SK-N-SH (cell line): Measurements from ENCODE around the gene C2CD4C. TPM values are rescaled to one million over a fixed set of nuclear protein-coding genes. Genes with fewer than 3 reads are reported as not detected.

Experiments used
- CTCF ChIA-PET: fragments of 300-600, 350-600 bp; formaldehyde crosslinking; extraction: SDS; loops from one replicate; lab custom pipeline; 2021; lab: Yijun Ruan, JAX
- POLR2A ChIA-PET: fragments of 350-600 bp; sonication (Branson Sonifier 250); formaldehyde crosslinking; extraction: SDS; loops from one replicate; lab custom pipeline; 2020; ENCODE audit warnings: antibody characterized with exemption, inconsistent platforms; lab: Yijun Ruan, JAX
- DNase-seq: peaks from one replicate; pipeline ENCODE4 v3.0.0; 2012
- H2AFZ ChIP-seq: fragments of 200-600 bp; sonication (generic); 2 replicates; pipeline ENCODE4 v1.8.1; 2016; ENCODE audit warnings: antibody characterized with exemption, mild to moderate bottlenecking, low read depth
- H3F3A ChIP-seq: fragments of 200-600 bp; sonication (generic); replicated peaks from 2 replicates; pipeline ENCODE3; 2016; ENCODE audit warnings: antibody characterized with exemption, mild to moderate bottlenecking; ENCODE audit not compliant: insufficient read depth
- H3K27ac ChIP-seq, 2 experiments: fragments of 200-500 bp in 1 of 2; fragments of 200-600 bp in 1 of 2; sonication (Bioruptor generic) in 1 of 2; sonication (generic), shearing (Covaris generic) in 1 of 2; 2 replicates each; pipeline versions ENCODE4 v1.5.1 to v1.6.1; 2014 to 2016; ENCODE audit warnings: low read depth in 2 of 2, inconsistent platforms in 1 of 2, low read length in 1 of 2, mild to moderate bottlenecking in 1 of 2, mixed read lengths in 1 of 2
- H3K27me3 ChIP-seq: fragments of 200-600 bp; sonication (generic), shearing (Covaris generic); 2 replicates; pipeline ENCODE4 v1.6.1; 2016; ENCODE audit warnings: mixed run types; ENCODE audit not compliant: insufficient read depth
- H3K36me3 ChIP-seq, 2 experiments: fragments of 200-500 bp in 1 of 2; fragments of 200-600 bp in 1 of 2; sonication (Bioruptor generic) in 1 of 2; sonication (generic) in 1 of 2; replicated peaks in 1 of 2; 2 replicates each; pipeline versions ENCODE3 to v1.5.1; 2014 to 2016; ENCODE audit warnings: low read length in 1 of 2, mild to moderate bottlenecking in 1 of 2; ENCODE audit not compliant: insufficient read depth in 2 of 2, control insufficient read depth in 1 of 2
- H3K4me1 ChIP-seq, 2 experiments: fragments of 200-500 bp in 1 of 2; fragments of 200-600 bp in 1 of 2; sonication (Bioruptor generic) in 1 of 2; sonication (generic), shearing (Covaris generic) in 1 of 2; 2 replicates each; pipeline versions ENCODE4 v1.5.1 to v1.6.1; 2014 to 2016; ENCODE audit warnings: low read depth in 1 of 2, low read length in 1 of 2, mixed run types in 1 of 2; ENCODE audit not compliant: insufficient read depth in 2 of 2, control insufficient read depth in 1 of 2
- H3K4me2 ChIP-seq: fragments of 200-600 bp; sonication (generic), shearing (Covaris generic); 2 replicates; pipeline ENCODE4 v1.6.1; 2017; ENCODE audit warnings: mixed run types
- H3K4me3 ChIP-seq, 2 experiments: fragments of 200-500 bp in 1 of 2; fragments of 200-600 bp in 1 of 2; sonication (Bioruptor generic) in 1 of 2; sonication (generic), shearing (Covaris generic) in 1 of 2; 2 replicates each; pipeline versions ENCODE4 v1.5.1 to v1.8.1; 2014 to 2016; ENCODE audit warnings: low read depth in 2 of 2, inconsistent platforms in 1 of 2, low read length in 1 of 2, mild to moderate bottlenecking in 1 of 2, mixed read lengths in 1 of 2, moderate library complexity in 1 of 2
- H3K79me2 ChIP-seq: fragments of 200-600 bp; sonication (generic); 2 replicates; pipeline ENCODE4 v1.8.1; 2017; ENCODE audit warnings: mild to moderate bottlenecking; ENCODE audit not compliant: insufficient read depth
- H3K9ac ChIP-seq: fragments of 200-600 bp; sonication (generic); 2 replicates; pipeline ENCODE4 v1.6.1; 2017; ENCODE audit warnings: mixed run types
- H3K9me2 ChIP-seq: fragments of 200-600 bp; sonication (generic); 2 replicates; pipeline ENCODE4 v1.6.1; 2017; ENCODE audit warnings: mixed run types
- H3K9me3 ChIP-seq: fragments of 200-600 bp; sonication (generic); 2 replicates; pipeline ENCODE4 v1.6.1; 2017; ENCODE audit warnings: mixed run types, mild to moderate bottlenecking, moderate library complexity
- H4K20me1 ChIP-seq: fragments of 200-600 bp; sonication (generic); 2 replicates; pipeline ENCODE4 v1.6.1; 2017; ENCODE audit warnings: mild to moderate bottlenecking, mixed run types; ENCODE audit not compliant: insufficient read depth
- CHD2 ChIP-seq: fragments of 150-350 bp; IDR thresholded peaks from 2 replicates; pipeline ENCODE4 v1.6.1; 2018; ENCODE audit warnings: low read length; ENCODE audit not compliant: partially characterized antibody
- ELF1 ChIP-seq: IDR thresholded peaks from 2 replicates; pipeline ENCODE4 v1.4.0; 2012
- EP300 ChIP-seq, 2 experiments: IDR thresholded peaks; 2 replicates each; pipeline versions ENCODE4 v1.4.0 to v1.6.1; 2012; ENCODE audit warnings: borderline replicate concordance in 1 of 2, low read depth in 1 of 2, low read length in 1 of 2
- FOSL2 ChIP-seq: IDR thresholded peaks from 2 replicates; pipeline ENCODE4 v1.4.0; 2012; ENCODE audit warnings: low read depth, mild to moderate bottlenecking, moderate library complexity, borderline replicate concordance
- FOXJ3 ChIP-seq: sonication (generic); formaldehyde crosslinking; IDR thresholded peaks from 2 replicates; pipeline ENCODE4 v1.5.1; 2020; ENCODE audit warnings: mild to moderate bottlenecking, missing genetic modification reagents
- FOXM1 ChIP-seq: IDR thresholded peaks from 2 replicates; pipeline ENCODE4 v1.4.0; 2012; ENCODE audit warnings: low read depth, mild to moderate bottlenecking
- GABPA ChIP-seq: IDR thresholded peaks from 2 replicates; pipeline ENCODE4 v1.4.0; 2012; ENCODE audit warnings: low read depth, mild to moderate bottlenecking
- MXI1 ChIP-seq: IDR thresholded peaks from 2 replicates; pipeline ENCODE4 v1.6.1; 2012; ENCODE audit warnings: mild to moderate bottlenecking, low read depth, low read length, improper control_type of control experiment
- POLR2AphosphoS5 ChIP-seq: IDR thresholded peaks from 2 replicates; pipeline ENCODE4 v1.6.1; 2012; ENCODE audit warnings: low read depth, low read length
- RAD21 ChIP-seq: IDR thresholded peaks from 2 replicates; pipeline ENCODE4 v1.6.1; 2012; ENCODE audit warnings: mild to moderate bottlenecking, low read length
- RCOR1 ChIP-seq: fragments of 150-350 bp; IDR thresholded peaks from 2 replicates; pipeline ENCODE4 v1.6.1; 2017; ENCODE audit warnings: antibody characterized with exemption, low read length
- RFX5 ChIP-seq: IDR thresholded peaks from 2 replicates; pipeline ENCODE4 v1.6.1; 2012; ENCODE audit warnings: mild to moderate bottlenecking, improper control_type of control experiment, low read length
- RXRA ChIP-seq: IDR thresholded peaks from 2 replicates; pipeline ENCODE4 v1.4.0; 2012; ENCODE audit warnings: low read depth, mild to moderate bottlenecking, borderline replicate concordance
- TCF12 ChIP-seq: IDR thresholded peaks from 2 replicates; pipeline ENCODE4 v1.4.0; 2012
- TEAD4 ChIP-seq: IDR thresholded peaks from 2 replicates; pipeline ENCODE4 v1.4.0; 2012; ENCODE audit warnings: mild to moderate bottlenecking, borderline replicate concordance; ENCODE audit not compliant: insufficient read depth
- WGBS: methylation state at CpG from one replicate; pipeline ENCODE4 v1.1.6; 2017; ENCODE audit warnings: low lambda C conversion rate; 5-methylcytosine and 5-hydroxymethylcytosine counted together
- polyA plus RNA-seq, 3 experiments: library from polyadenylated mRNA; depleted of rRNA; stranded (reverse); fragments of >200 nt; gene quantifications; 2 replicates each; pipeline ENCODE4 v1.2.3, GENCODE V29; 2012
- TF ChIP-seq, protein P1 (sequence below): fragments of 150-350 bp; IDR thresholded peaks from 2 replicates; pipeline ENCODE4 v1.6.1; 2017; ENCODE audit warnings: antibody characterized with exemption, low read length, low read depth, borderline replicate concordance
- TF ChIP-seq, protein P2 (sequence below): IDR thresholded peaks from 2 replicates; pipeline ENCODE4 v1.4.0; 2012; ENCODE audit warnings: low read depth, borderline replicate concordance
- TF ChIP-seq, protein P3 (sequence below): IDR thresholded peaks from 2 replicates; pipeline ENCODE4 v1.6.1; 2012; ENCODE audit warnings: mild to moderate bottlenecking, low read depth, low read length, moderate library complexity
- TF ChIP-seq, protein P4 (sequence below): IDR thresholded peaks from 2 replicates; pipeline ENCODE4 v1.4.0; 2012; ENCODE audit warnings: low read depth, borderline replicate concordance

The C2CD4C gene
- polyA plus RNA-seq, 1 of the 3 experiments (the other 2 are of a cell fraction), result 0.23 TPM

DNA sequence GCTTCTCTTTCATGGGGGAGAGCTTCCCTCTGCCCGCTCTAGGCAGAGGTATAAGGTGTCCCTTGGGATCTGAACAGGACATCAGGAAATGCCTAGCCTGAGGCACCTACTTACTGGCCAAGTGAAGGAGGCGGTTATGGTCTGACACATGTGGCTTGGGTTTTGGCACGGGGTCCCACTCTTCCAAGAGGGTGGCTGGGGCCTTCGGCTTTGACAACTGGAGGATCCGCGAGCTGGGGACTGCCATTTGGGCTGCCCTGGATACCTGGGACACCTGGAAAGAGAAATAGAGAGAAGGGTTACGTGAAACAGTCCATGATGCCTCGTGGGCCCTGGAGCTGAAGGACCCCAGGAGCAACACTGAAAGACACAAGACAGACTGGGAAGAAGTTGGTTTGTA, 42.0 kb downstream of the C2CD4C start:
- H3K4me1 ChIP-seq, result peaks cover 0 to 6% of the 10 kb centered on the region in 2 experiments; a peak in 1 of 4 replicates
- H3K27me3 ChIP-seq, result no peaks in the 10 kb centered on the region
- H3K4me2 ChIP-seq, result no peak overlapping the region
- no peaks in the 10 kb centered on the region for H3K9me2 ChIP-seq
- H3K9ac ChIP-seq, result no peak overlapping the region
- H2AFZ ChIP-seq, result no peak overlapping the region
- H3K36me3 ChIP-seq, result no peaks in the 10 kb centered on the region
- no peaks in the 10 kb centered on the region for H3K79me2 ChIP-seq
- DNase-seq, result no peak
- CTCF ChIA-PET, result no interaction called here
- no peaks in the 10 kb centered on the region for H4K20me1 ChIP-seq
- TF ChIP-seq FOSL2, result no peak
- no peak for TF ChIP-seq CHD2
- no peak for TF ChIP-seq RAD21
- TF ChIP-seq, protein P1, sequence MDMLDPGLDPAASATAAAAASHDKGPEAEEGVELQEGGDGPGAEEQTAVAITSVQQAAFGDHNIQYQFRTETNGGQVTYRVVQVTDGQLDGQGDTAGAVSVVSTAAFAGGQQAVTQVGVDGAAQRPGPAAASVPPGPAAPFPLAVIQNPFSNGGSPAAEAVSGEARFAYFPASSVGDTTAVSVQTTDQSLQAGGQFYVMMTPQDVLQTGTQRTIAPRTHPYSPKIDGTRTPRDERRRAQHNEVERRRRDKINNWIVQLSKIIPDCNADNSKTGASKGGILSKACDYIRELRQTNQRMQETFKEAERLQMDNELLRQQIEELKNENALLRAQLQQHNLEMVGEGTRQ, result no peak
- no peak for TF ChIP-seq TCF12
- TF ChIP-seq, protein P2, sequence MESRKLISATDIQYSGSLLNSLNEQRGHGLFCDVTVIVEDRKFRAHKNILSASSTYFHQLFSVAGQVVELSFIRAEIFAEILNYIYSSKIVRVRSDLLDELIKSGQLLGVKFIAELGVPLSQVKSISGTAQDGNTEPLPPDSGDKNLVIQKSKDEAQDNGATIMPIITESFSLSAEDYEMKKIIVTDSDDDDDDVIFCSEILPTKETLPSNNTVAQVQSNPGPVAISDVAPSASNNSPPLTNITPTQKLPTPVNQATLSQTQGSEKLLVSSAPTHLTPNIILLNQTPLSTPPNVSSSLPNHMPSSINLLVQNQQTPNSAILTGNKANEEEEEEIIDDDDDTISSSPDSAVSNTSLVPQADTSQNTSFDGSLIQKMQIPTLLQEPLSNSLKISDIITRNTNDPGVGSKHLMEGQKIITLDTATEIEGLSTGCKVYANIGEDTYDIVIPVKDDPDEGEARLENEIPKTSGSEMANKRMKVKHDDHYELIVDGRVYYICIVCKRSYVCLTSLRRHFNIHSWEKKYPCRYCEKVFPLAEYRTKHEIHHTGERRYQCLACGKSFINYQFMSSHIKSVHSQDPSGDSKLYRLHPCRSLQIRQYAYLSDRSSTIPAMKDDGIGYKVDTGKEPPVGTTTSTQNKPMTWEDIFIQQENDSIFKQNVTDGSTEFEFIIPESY, result no peak
- TF ChIP-seq TEAD4, result no peak
- TF ChIP-seq MXI1, result no peak
- TF ChIP-seq GABPA, result no peak
- TF ChIP-seq, protein P3, sequence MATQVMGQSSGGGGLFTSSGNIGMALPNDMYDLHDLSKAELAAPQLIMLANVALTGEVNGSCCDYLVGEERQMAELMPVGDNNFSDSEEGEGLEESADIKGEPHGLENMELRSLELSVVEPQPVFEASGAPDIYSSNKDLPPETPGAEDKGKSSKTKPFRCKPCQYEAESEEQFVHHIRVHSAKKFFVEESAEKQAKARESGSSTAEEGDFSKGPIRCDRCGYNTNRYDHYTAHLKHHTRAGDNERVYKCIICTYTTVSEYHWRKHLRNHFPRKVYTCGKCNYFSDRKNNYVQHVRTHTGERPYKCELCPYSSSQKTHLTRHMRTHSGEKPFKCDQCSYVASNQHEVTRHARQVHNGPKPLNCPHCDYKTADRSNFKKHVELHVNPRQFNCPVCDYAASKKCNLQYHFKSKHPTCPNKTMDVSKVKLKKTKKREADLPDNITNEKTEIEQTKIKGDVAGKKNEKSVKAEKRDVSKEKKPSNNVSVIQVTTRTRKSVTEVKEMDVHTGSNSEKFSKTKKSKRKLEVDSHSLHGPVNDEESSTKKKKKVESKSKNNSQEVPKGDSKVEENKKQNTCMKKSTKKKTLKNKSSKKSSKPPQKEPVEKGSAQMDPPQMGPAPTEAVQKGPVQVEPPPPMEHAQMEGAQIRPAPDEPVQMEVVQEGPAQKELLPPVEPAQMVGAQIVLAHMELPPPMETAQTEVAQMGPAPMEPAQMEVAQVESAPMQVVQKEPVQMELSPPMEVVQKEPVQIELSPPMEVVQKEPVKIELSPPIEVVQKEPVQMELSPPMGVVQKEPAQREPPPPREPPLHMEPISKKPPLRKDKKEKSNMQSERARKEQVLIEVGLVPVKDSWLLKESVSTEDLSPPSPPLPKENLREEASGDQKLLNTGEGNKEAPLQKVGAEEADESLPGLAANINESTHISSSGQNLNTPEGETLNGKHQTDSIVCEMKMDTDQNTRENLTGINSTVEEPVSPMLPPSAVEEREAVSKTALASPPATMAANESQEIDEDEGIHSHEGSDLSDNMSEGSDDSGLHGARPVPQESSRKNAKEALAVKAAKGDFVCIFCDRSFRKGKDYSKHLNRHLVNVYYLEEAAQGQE, result no peak
- no peak for TF ChIP-seq FOXM1
- TF ChIP-seq RFX5, result no peak
- no peak for TF ChIP-seq RCOR1
- no peak for TF ChIP-seq EP300 (IDR thresholded peaks at IDR 0.05; ENCODE audit: borderline replicate concordance in 1 of 2, low read depth in 1 of 2, low read length in 1 of 2)
- TF ChIP-seq POLR2AphosphoS5, result no peak
- TF ChIP-seq, protein P4, sequence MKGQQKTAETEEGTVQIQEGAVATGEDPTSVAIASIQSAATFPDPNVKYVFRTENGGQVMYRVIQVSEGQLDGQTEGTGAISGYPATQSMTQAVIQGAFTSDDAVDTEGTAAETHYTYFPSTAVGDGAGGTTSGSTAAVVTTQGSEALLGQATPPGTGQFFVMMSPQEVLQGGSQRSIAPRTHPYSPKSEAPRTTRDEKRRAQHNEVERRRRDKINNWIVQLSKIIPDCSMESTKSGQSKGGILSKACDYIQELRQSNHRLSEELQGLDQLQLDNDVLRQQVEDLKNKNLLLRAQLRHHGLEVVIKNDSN, result no peak
- no peak for TF ChIP-seq RXRA
- TF ChIP-seq ELF1, result no peak
- TF ChIP-seq FOXJ3, result no peak
- H3K9me3 ChIP-seq, result no peaks in the 10 kb centered on the region
- H3F3A ChIP-seq, result no peaks in the 10 kb centered on the region
- no peak overlapping the region for H3K4me3 ChIP-seq
- POLR2A ChIA-PET, result no interaction called here
- no peak overlapping the region for H3K27ac ChIP-seq
- WGBS, result 48% methylated on average over 8 of the region's 8 CpGs
